Smooth muscle cell (in vitro differentiated cells): ENCODE results near the gene CLRN3. TPM values are rescaled to one million over a fixed set of nuclear protein-coding genes. Genes with fewer than 3 reads are reported as not detected.

ENCODE experiments used
- DNase-seq: peaks from one replicate; lab custom pipeline; 2025; ENCODE audit not compliant: unreplicated experiment; lab: John Stamatoyannopoulos, UW
- H2AFZ ChIP-seq: fragments of 200-600 bp; sonication (generic); 2 replicates; pipeline ENCODE4 v1.6.0; 2016; ENCODE audit warnings: antibody characterized with exemption, low read depth, mild to moderate bottlenecking
- H3F3A ChIP-seq: fragments of 200-600 bp; sonication (generic); 2 replicates; pipeline ENCODE4 v1.6.0; 2017; ENCODE audit warnings: antibody characterized with exemption, low read depth
- H3K27ac ChIP-seq: fragments of 200-600 bp; sonication (generic); 2 replicates; pipeline ENCODE4 v1.5.1; 2016; ENCODE audit warnings: low read depth, mild to moderate bottlenecking
- H3K27me3 ChIP-seq: fragments of 200-600 bp; sonication (generic); 2 replicates; pipeline ENCODE4 v1.6.1; 2016; ENCODE audit warnings: low read depth, mild to moderate bottlenecking
- H3K36me3 ChIP-seq: fragments of 200-600 bp; sonication (generic); 2 replicates; pipeline ENCODE4 v1.5.1; 2016; ENCODE audit warnings: low read depth
- H3K4me1 ChIP-seq: fragments of 200-600 bp; sonication (generic); 2 replicates; pipeline ENCODE4 v1.5.1; 2016; ENCODE audit warnings: low read depth
- H3K4me2 ChIP-seq: fragments of 200-600 bp; sonication (generic); 2 replicates; pipeline ENCODE4 v1.6.0; 2016; ENCODE audit warnings: mild to moderate bottlenecking
- H3K4me3 ChIP-seq: fragments of 200-600 bp; sonication (generic); 2 replicates; pipeline ENCODE4 v1.5.1; 2016; ENCODE audit warnings: mild to moderate bottlenecking
- H3K79me2 ChIP-seq: fragments of 200-600 bp; sonication (generic); 2 replicates; pipeline ENCODE4 v1.6.0; 2016; ENCODE audit warnings: low read depth, mild to moderate bottlenecking
- H3K9ac ChIP-seq: fragments of 200-600 bp; sonication (generic); 2 replicates; pipeline ENCODE4 v1.6.0; 2016; ENCODE audit warnings: low read depth
- H3K9me3 ChIP-seq: fragments of 200-600 bp; sonication (generic); replicated peaks from 2 replicates; pipeline ENCODE4 v1.5.1; 2016; ENCODE audit warnings: low read depth
- H4K20me1 ChIP-seq: fragments of 200-600 bp; sonication (generic); 2 replicates; pipeline ENCODE4 v1.6.0; 2016; ENCODE audit warnings: low read depth
- WGBS: methylation state at CpG from one replicate; pipeline ENCODE4 v1.1.7; 2016; ENCODE audit warnings: low lambda C conversion rate; 5-methylcytosine and 5-hydroxymethylcytosine counted together
- polyA plus RNA-seq: library from polyadenylated mRNA; unstranded; fragments of >200 nt; fragmentation: Nextera tagmentation; extraction: Ambion mirVana; gene quantifications from 2 replicates; pipeline ENCODE4 v1.2.1, GENCODE V29; 2016
- total RNA-seq: library from RNA; depleted of rRNA; stranded (reverse); fragments of >200 nt; gene quantifications from 2 replicates; pipeline ENCODE4 v1.2.3, GENCODE V29; 2014
- TF ChIP-seq, protein P1 (sequence below): fragments of 200-600 bp; sonication (generic); IDR thresholded peaks from 2 replicates; pipeline ENCODE4 v1.5.1; 2017; ENCODE audit warnings: borderline replicate concordance, mild to moderate bottlenecking, antibody characterized with exemption; ENCODE audit not compliant: insufficient read depth, poor library complexity, severe bottlenecking

Gene CLRN3, protein sequence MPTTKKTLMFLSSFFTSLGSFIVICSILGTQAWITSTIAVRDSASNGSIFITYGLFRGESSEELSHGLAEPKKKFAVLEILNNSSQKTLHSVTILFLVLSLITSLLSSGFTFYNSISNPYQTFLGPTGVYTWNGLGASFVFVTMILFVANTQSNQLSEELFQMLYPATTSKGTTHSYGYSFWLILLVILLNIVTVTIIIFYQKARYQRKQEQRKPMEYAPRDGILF
- total RNA-seq (not detected in 2 replicates), polyA plus RNA-seq (not detected in 2 replicates)

DNA sequence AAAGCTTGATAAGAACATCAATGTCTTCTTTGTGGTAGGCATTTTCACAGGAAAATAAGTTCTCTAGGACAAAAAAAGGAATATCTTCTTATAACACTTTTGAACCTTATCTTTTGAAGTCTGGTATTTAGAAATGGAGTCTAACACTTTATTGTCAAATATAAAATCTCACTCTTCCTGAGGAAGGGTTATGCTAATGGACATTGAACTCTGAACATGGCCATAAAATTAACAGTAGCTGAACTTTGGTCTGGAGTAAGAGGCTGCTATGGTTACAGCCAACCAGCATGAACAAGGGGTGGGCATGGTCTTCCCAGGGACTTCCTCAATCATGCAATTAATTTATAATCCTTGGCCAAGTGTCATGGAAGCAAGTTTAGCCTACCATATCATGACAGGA is at the start of gene CLRN3:
Gene CLRN3 (minus strand): TSS at position 199 of the 400 bp plus-strand sequence. CDS start 157 bp downstream, at position 42.
- no peaks in the 10 kb centered on the region for H3K9me3 ChIP-seq
- no peak within 1 kb of the TSS for H3K9ac ChIP-seq
- TF ChIP-seq, protein P1, sequence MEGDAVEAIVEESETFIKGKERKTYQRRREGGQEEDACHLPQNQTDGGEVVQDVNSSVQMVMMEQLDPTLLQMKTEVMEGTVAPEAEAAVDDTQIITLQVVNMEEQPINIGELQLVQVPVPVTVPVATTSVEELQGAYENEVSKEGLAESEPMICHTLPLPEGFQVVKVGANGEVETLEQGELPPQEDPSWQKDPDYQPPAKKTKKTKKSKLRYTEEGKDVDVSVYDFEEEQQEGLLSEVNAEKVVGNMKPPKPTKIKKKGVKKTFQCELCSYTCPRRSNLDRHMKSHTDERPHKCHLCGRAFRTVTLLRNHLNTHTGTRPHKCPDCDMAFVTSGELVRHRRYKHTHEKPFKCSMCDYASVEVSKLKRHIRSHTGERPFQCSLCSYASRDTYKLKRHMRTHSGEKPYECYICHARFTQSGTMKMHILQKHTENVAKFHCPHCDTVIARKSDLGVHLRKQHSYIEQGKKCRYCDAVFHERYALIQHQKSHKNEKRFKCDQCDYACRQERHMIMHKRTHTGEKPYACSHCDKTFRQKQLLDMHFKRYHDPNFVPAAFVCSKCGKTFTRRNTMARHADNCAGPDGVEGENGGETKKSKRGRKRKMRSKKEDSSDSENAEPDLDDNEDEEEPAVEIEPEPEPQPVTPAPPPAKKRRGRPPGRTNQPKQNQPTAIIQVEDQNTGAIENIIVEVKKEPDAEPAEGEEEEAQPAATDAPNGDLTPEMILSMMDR = no peak
- H3K27ac ChIP-seq = peak within 1 kb of the TSS; percentile 44
- H2AFZ ChIP-seq = no peak within 1 kb of the TSS
- no peak for DNase-seq
- H3K36me3 ChIP-seq = no peaks in the 10 kb centered on the region
- no peaks in the 10 kb centered on the region for H3K4me1 ChIP-seq
- H3K79me2 ChIP-seq = no peaks in the 10 kb centered on the region
- no peaks in the 10 kb centered on the region for H4K20me1 ChIP-seq
- H3K27me3 ChIP-seq = no peaks in the 10 kb centered on the region
- no peaks in the 10 kb centered on the region for H3F3A ChIP-seq
- H3K4me3 ChIP-seq = peak within 1 kb of the TSS; percentile 40
- H3K4me2 ChIP-seq = no peak within 1 kb of the TSS

DNA sequence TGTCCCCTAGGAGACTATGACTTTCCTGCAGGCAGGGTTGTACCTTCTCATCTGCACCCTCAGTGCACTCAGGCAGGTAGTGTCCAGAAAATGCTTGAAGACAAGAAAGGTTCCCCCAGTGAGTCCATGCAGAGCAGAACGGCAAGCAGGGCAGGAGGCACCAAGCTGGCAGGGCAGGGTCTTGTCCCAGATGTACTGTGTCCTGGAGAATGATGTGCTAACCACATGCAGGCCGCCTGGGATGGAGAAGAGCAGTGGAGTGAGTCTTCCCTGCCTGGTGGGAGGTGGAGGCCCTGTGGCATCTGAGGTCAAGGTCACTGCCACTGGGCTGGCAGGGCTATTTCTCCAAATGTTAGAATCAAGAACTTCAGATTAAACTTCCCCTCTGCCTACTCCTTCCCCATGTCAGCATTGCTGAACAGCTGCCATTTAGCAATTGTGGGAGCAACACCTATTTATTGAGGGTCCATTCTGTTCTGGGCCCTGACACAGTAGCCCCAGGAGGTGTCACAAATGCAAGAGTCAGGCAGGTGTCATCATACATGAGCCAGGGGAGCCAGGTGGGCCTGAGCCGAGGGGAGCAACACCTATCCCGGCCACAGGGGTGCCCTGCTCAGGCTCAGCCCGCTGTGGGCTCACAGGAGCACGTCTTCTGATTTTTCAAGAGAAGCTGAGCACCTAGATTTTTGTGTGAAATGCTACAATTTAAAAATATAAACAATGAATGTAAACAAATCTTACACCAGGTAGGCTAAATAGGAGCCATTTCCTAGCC is 48.3 kb upstream of the CLRN3 start:
- WGBS = 89% methylated on average over 6 of the region's 6 CpGs
- TF ChIP-seq, protein P1 = no peak
- no peaks in the 10 kb centered on the region for H3K36me3 ChIP-seq

DNA sequence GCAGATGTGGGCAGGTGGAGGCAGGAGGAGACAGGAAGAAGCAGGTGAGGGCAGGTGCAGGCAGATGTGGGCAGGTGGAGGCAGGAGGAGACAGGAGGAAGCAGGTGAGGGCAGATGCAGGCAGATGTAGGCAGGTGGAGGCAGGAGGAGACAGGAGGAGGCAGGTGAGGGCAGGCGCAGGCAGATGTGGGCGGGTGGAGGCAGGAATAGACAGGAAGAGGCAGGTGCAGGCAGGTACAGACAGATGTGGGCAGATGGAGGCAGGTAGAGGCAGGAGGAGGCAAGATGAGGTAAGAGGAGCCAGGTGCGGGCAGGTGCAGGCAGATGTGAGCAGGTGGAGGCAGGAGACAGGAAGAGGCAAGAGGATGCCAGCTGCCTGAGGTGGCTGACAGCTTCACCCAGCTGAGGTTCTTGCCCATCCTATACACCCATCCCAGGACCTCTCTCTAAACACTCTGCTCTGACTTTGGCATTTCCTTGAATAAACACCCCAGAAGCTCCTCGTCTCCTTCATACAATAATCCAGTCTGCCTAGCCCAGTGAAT is 47.1 kb upstream of the CLRN3 start:
- no peak overlapping the region for H3K9ac ChIP-seq
- H3F3A ChIP-seq = no peaks in the 10 kb centered on the region
- H3K4me1 ChIP-seq = no peaks in the 10 kb centered on the region
- no peaks in the 10 kb centered on the region for H3K27me3 ChIP-seq
- no peak overlapping the region for H3K4me2 ChIP-seq
- H2AFZ ChIP-seq = no peak overlapping the region
- no peaks in the 10 kb centered on the region for H3K79me2 ChIP-seq
- no peak overlapping the region for H3K27ac ChIP-seq
- H4K20me1 ChIP-seq = peaks cover 25% of the 10 kb centered on the region
- WGBS = 77% methylated on average over 4 of the region's 4 CpGs
- no peaks in the 10 kb centered on the region for H3K9me3 ChIP-seq
- H3K4me3 ChIP-seq = no peak overlapping the region
- DNase-seq = no peak
- TF ChIP-seq, protein P1 = no peak
- no peaks in the 10 kb centered on the region for H3K36me3 ChIP-seq

More for the DNA sequence above, 48.3 kb upstream of the CLRN3 start:
- H3K9ac ChIP-seq = no peak overlapping the region
- no peak overlapping the region for H3K4me2 ChIP-seq
- H3K4me3 ChIP-seq = no peak overlapping the region
- H3F3A ChIP-seq = no peaks in the 10 kb centered on the region
- H3K27ac ChIP-seq = no peak overlapping the region
- H4K20me1 ChIP-seq = peaks cover 30% of the 10 kb centered on the region
- H3K4me1 ChIP-seq = no peaks in the 10 kb centered on the region
- DNase-seq = no peak
- H3K79me2 ChIP-seq = no peaks in the 10 kb centered on the region
- H3K9me3 ChIP-seq = no peaks in the 10 kb centered on the region
- no peak overlapping the region for H2AFZ ChIP-seq
- no peaks in the 10 kb centered on the region for H3K27me3 ChIP-seq
